H1 (cell line): ENCODE data around the gene PLEKHA1. TPM values are rescaled to one million over a fixed set of nuclear protein-coding genes. Genes with fewer than 3 reads are reported as not detected.

Experiments used
- CTCF ChIA-PET: fragments of 300-600 bp; sonication (Branson Sonifier 250); formaldehyde crosslinking; loops from one replicate; lab custom pipeline; 2021; ENCODE audit not compliant: partially characterized antibody; lab: Charles Lee
- POLR2A ChIA-PET: fragments of 300-600 bp; sonication (Branson Sonifier 250); formaldehyde crosslinking; loops from one replicate; lab custom pipeline; 2021; ENCODE audit warnings: inconsistent platforms; ENCODE audit not compliant: partially characterized antibody; lab: Charles Lee
- DNase-seq, 2 experiments: peaks; one replicate each; pipeline versions ENCODE4 v3.0.0 to v3.0.0-alpha.2; 2010 to 2022; ENCODE audit warnings: low spot score in 2 of 2, low read depth in 1 of 2, mixed read lengths in 1 of 2
- FAIRE-seq: peaks from 2 replicates; lab custom pipeline; 2011; peaks lifted over from hg19 to GRCh38; lab: Jason Lieb, UNC
- H2AFZ ChIP-seq: 2 replicates; pipeline ENCODE4 v1.8.1; 2012; ENCODE audit warnings: low read length, inconsistent platforms
- H2AK5ac ChIP-seq: 2 replicates; pipeline ENCODE4 v1.6.1; 2013; ENCODE audit warnings: low read depth, low read length
- H2BK120ac ChIP-seq: replicated peaks from 2 replicates; pipeline ENCODE3; 2013; ENCODE audit warnings: low read depth, low read length, inconsistent platforms
- H2BK12ac ChIP-seq: 2 replicates; pipeline ENCODE4 v1.6.1; 2013; ENCODE audit warnings: low read depth, low read length
- H2BK15ac ChIP-seq: 2 replicates; pipeline ENCODE4 v1.6.1; 2013; ENCODE audit warnings: low read length
- H2BK20ac ChIP-seq: 2 replicates; pipeline ENCODE4 v1.6.1; 2013; ENCODE audit warnings: low read length
- H2BK5ac ChIP-seq: 2 replicates; pipeline ENCODE4 v1.6.1; 2013; ENCODE audit warnings: low read depth, low read length
- H3K14ac ChIP-seq: 2 replicates; pipeline ENCODE4 v1.6.1; 2013; ENCODE audit warnings: inconsistent platforms; ENCODE audit not compliant: insufficient read length
- H3K18ac ChIP-seq: 2 replicates; pipeline ENCODE4 v1.6.1; 2013; ENCODE audit warnings: low read length; ENCODE audit errors: extremely low read depth
- H3K23ac ChIP-seq: 2 replicates; pipeline ENCODE4 v1.6.1; 2013; ENCODE audit warnings: inconsistent platforms; ENCODE audit not compliant: insufficient read length
- H3K23me2 ChIP-seq: 2 replicates; pipeline ENCODE4 v1.6.1; 2013; ENCODE audit warnings: low read depth, low read length
- H3K27ac ChIP-seq: 2 replicates; pipeline ENCODE4 v1.6.1; 2011; ENCODE audit warnings: low read depth, low read length, inconsistent platforms
- H3K27me3 ChIP-seq, 4 experiments: replicated peaks in 1 of 4; 1 replicate in 1 of 4; 2 replicates in 3 of 4; pipeline versions ENCODE4 v1.6.1 to v1.8.1; 2011 to 2013; ENCODE audit warnings: low read length in 3 of 4, mild to moderate bottlenecking in 3 of 4, inconsistent platforms in 2 of 4, mixed read lengths in 2 of 4, moderate library complexity in 1 of 4; ENCODE audit not compliant: control insufficient read depth in 3 of 4, insufficient read depth in 3 of 4; ENCODE audit errors: extremely low read depth in 1 of 4
- H3K36me3 ChIP-seq, 4 experiments: 2 replicates each; pipeline versions ENCODE4 v1.6.1 to v1.8.1; 2011 to 2013; ENCODE audit warnings: mild to moderate bottlenecking in 4 of 4, low read length in 3 of 4, moderate library complexity in 2 of 4, control low read depth in 1 of 4, inconsistent platforms in 1 of 4; ENCODE audit not compliant: insufficient read depth in 4 of 4, control insufficient read depth in 2 of 4
- H3K4ac ChIP-seq: replicated peaks from 2 replicates; pipeline ENCODE3; 2013; ENCODE audit warnings: low read length, low read depth, mixed read lengths, inconsistent platforms; ENCODE audit not compliant: insufficient read length
- H3K4me1 ChIP-seq, 4 experiments: replicated peaks in 1 of 4; 1 replicate in 1 of 4; 2 replicates in 3 of 4; pipeline versions ENCODE4 v1.6.1 to v1.8.1; 2011 to 2013; ENCODE audit warnings: low read length in 3 of 4, inconsistent platforms in 2 of 4, mixed read lengths in 1 of 4; ENCODE audit not compliant: insufficient read depth in 4 of 4, control insufficient read depth in 3 of 4
- H3K4me2 ChIP-seq, 2 experiments: 2 replicates each; pipeline versions ENCODE4 v1.6.1 to v1.8.1; 2011 to 2013; ENCODE audit warnings: low read depth in 2 of 2, low read length in 2 of 2, control low read depth in 1 of 2, inconsistent platforms in 1 of 2, mild to moderate bottlenecking in 1 of 2; ENCODE audit not compliant: insufficient read depth in 1 of 2
- H3K4me3 ChIP-seq, 4 experiments: fragments of 200-600, 300-600 bp in 1 of 4; sonication (generic), shearing (Covaris generic), sonication (Bioruptor Twin) in 1 of 4; 2 replicates each; pipeline versions ENCODE4 v1.5.1 to v1.8.1; 2011 to 2016; ENCODE audit warnings: low read length in 4 of 4, low read depth in 3 of 4, control low read depth in 2 of 4, inconsistent platforms in 2 of 4, mild to moderate bottlenecking in 2 of 4, mixed read lengths in 1 of 4, moderate library complexity in 1 of 4; ENCODE audit not compliant: insufficient read depth in 2 of 4; ENCODE audit errors: extremely low read depth in 1 of 4
- H3K56ac ChIP-seq: replicated peaks from 2 replicates; pipeline ENCODE3; 2013; ENCODE audit warnings: low read depth, mild to moderate bottlenecking, mixed read lengths, low read length, inconsistent platforms; ENCODE audit not compliant: insufficient read length
- H3K79me1 ChIP-seq: 2 replicates; pipeline ENCODE4 v1.6.1; 2013; ENCODE audit warnings: low read depth, low read length, control low read depth
- H3K79me2 ChIP-seq, 2 experiments: 2 replicates each; pipeline versions ENCODE4 v1.6.1 to v1.8.1; 2012 to 2013; ENCODE audit warnings: low read length in 2 of 2, mild to moderate bottlenecking in 2 of 2, inconsistent platforms in 1 of 2; ENCODE audit not compliant: insufficient read depth in 2 of 2, control insufficient read depth in 1 of 2
- H3K9ac ChIP-seq, 4 experiments: replicated peaks in 1 of 4; 1 replicate in 1 of 4; 2 replicates in 3 of 4; pipeline versions ENCODE4 v1.6.1 to v1.8.1; 2011 to 2013; ENCODE audit warnings: low read depth in 3 of 4, low read length in 3 of 4, control low read depth in 2 of 4, mild to moderate bottlenecking in 2 of 4, moderate library complexity in 2 of 4, inconsistent platforms in 1 of 4; ENCODE audit errors: extremely low read depth in 1 of 4
- H3K9me3 ChIP-seq, 2 experiments: 2 replicates each; pipeline versions ENCODE4 v1.6.1 to v1.8.1; 2012 to 2013; ENCODE audit warnings: mild to moderate bottlenecking in 2 of 2, moderate library complexity in 2 of 2, control low read depth in 1 of 2, inconsistent platforms in 1 of 2, low read depth in 1 of 2, low read length in 1 of 2, mixed read lengths in 1 of 2; ENCODE audit not compliant: insufficient read depth in 2 of 2
- H4K20me1 ChIP-seq, 2 experiments: replicated peaks in 1 of 2; 2 replicates each; pipeline versions ENCODE3 to v1.8.1; 2011 to 2013; ENCODE audit warnings: inconsistent platforms in 2 of 2, low read length in 2 of 2, mild to moderate bottlenecking in 1 of 2; ENCODE audit not compliant: insufficient read depth in 2 of 2, control insufficient read depth in 1 of 2
- H4K5ac ChIP-seq: 2 replicates; pipeline ENCODE4 v1.6.1; 2013; ENCODE audit warnings: low read length, low read depth, mixed read lengths, inconsistent platforms; ENCODE audit not compliant: insufficient read length
- H4K8ac ChIP-seq: 2 replicates; pipeline ENCODE4 v1.8.0; 2013; ENCODE audit warnings: mild to moderate bottlenecking, moderate library complexity, low read length, inconsistent platforms; ENCODE audit not compliant: insufficient read depth; ENCODE audit errors: extremely low read depth
- H4K91ac ChIP-seq: replicated peaks from 2 replicates; pipeline ENCODE3; 2013; ENCODE audit warnings: low read length, mixed read lengths, inconsistent platforms; ENCODE audit not compliant: insufficient read length
- CBX5 ChIP-seq: fragments of 300-800, 300-1000 bp; sonication (generic); IDR thresholded peaks from 2 replicates; pipeline ENCODE4 v1.7.1; 2016; ENCODE audit warnings: antibody characterized with exemption, low read length, low read depth
- HDAC2 ChIP-seq, 2 experiments: fragments of 300-600 bp in 1 of 2; sonication (generic) in 1 of 2; IDR thresholded peaks; 2 replicates each; pipeline ENCODE4 v1.6.1; 2011 to 2012; ENCODE audit warnings: low read depth in 2 of 2, low read length in 2 of 2, mild to moderate bottlenecking in 2 of 2, moderate library complexity in 2 of 2, borderline replicate concordance in 1 of 2, inconsistent platforms in 1 of 2
- HDAC6 ChIP-seq: IDR thresholded peaks from one replicate; pipeline ENCODE4 v1.7.1; 2012; ENCODE audit warnings: low read depth, mild to moderate bottlenecking, inconsistent platforms, low read length, moderate library complexity
- POU5F1 ChIP-seq: IDR thresholded peaks from 2 replicates; pipeline ENCODE4 v1.6.1; 2011; ENCODE audit warnings: low read depth, mild to moderate bottlenecking, low read length, moderate library complexity
- RBBP5 ChIP-seq: IDR thresholded peaks from 2 replicates; pipeline ENCODE4 v1.7.1; 2012; ENCODE audit warnings: low read depth, mild to moderate bottlenecking, inconsistent platforms, low read length, moderate library complexity, borderline replicate concordance
- RXRA ChIP-seq: IDR thresholded peaks from 2 replicates; pipeline ENCODE4 v1.6.1; 2011; ENCODE audit warnings: low read depth, mild to moderate bottlenecking, low read length, moderate library complexity; ENCODE audit not compliant: insufficient read depth
- SIN3A ChIP-seq, 2 experiments: IDR thresholded peaks in 1 of 2; conservative IDR thresholded peaks in 1 of 2; 2 replicates each; pipeline ENCODE4 v1.6.1; 2011 to 2012; ENCODE audit warnings: low read length in 2 of 2, improper control_type of control experiment in 1 of 2, low read depth in 1 of 2, mild to moderate bottlenecking in 1 of 2
- SIRT6 ChIP-seq: IDR thresholded peaks from one replicate; pipeline ENCODE4 v1.7.1; 2012; ENCODE audit warnings: low read length, inconsistent platforms
- SIX5 ChIP-seq: IDR thresholded peaks from 2 replicates; pipeline ENCODE4 v1.6.1; 2011; ENCODE audit warnings: mild to moderate bottlenecking, low read depth, low read length
- SRF ChIP-seq: IDR thresholded peaks from 2 replicates; pipeline ENCODE4 v1.6.1; 2011; ENCODE audit warnings: mild to moderate bottlenecking, low read depth, low read length, moderate library complexity
- WGBS, 2 experiments: shearing (Covaris generic) in 1 of 2; methylation state at CpG; one replicate each; pipeline versions ENCODE4 v1.1.6 to v1.1.7; 2013 to 2015; ENCODE audit warnings: low lambda C conversion rate in 2 of 2, mixed read lengths in 2 of 2, inconsistent platforms in 1 of 2, low coverage in 1 of 2, missing lambda C conversion rate in 1 of 2; ENCODE audit not compliant: insufficient replicate concordance in 2 of 2, insufficient coverage in 1 of 2, insufficient read length in 1 of 2; ENCODE audit errors: extremely low coverage in 1 of 2, missing lambda C conversion rate in 1 of 2; 5-methylcytosine and 5-hydroxymethylcytosine counted together
- polyA plus RNA-seq, 7 experiments: library from polyadenylated mRNA; depleted of rRNA in 3 of 7; stranded (reverse) in 5 of 7; unstranded in 2 of 7; fragments of >200 nt in 5 of 7; fragments of 200-250 nt in 2 of 7; gene quantifications; 1 replicate in 5 of 7; 2 replicates in 1 of 7; 4 replicates in 1 of 7; pipeline versions ENCODE4 v1.2.1 to v1.2.3, GENCODE V29; 2011 to 2013; ENCODE audit warnings: missing spikeins in 2 of 7, mixed read lengths in 2 of 7
- total RNA-seq: library from RNA; stranded (reverse); fragmentation: NEBNext Ultra II Directional; extraction: Animal tissue kit (Norgen Biotek cat#: 25700); gene quantifications from 2 replicates; pipeline ENCODE4 v1.2.1, GENCODE V29; 2021
- TF ChIP-seq, protein P1 (sequence below): IDR thresholded peaks from 2 replicates; pipeline ENCODE4 v1.6.1; 2012; ENCODE audit warnings: inconsistent platforms

The PLEKHA1 gene
- total and polyA plus RNA-seq, 2 of the 8 experiments (the other 6 are each of a cell fraction or from before 2014, with no cell fraction given) = 15.6 to 39.7 TPM

- H3K4me1 ChIP-seq = peaks cover 7 to 28% (median 17%) of the 10 kb centered on the region in 4 experiments
- H2BK120ac ChIP-seq = no peak overlapping the region
- H3K4me2 ChIP-seq = peak overlapping the region in 1 of 2 experiments; percentile 29; a peak in 1 of 4 replicates
- no peaks in the 10 kb centered on the region for H3K79me2 ChIP-seq
- no peak overlapping the region for H2AK5ac ChIP-seq
- no peak for FAIRE-seq
- H3K9ac ChIP-seq = no peak overlapping the region
- peak overlapping the region; percentile 82 for H4K91ac ChIP-seq
- H2BK5ac ChIP-seq = peak overlapping the region; percentile 32; the same call in 1 of the 2 replicates
- H3K18ac ChIP-seq = no peak overlapping the region
- no peak overlapping the region for H4K8ac ChIP-seq
- H3K23ac ChIP-seq = no peak overlapping the region
- H3K27ac ChIP-seq = no peak overlapping the region
- DNase-seq = no peak
- peak overlapping the region; percentile 66 for H2BK20ac ChIP-seq
- H3K4ac ChIP-seq = no peak overlapping the region
- ChIA-PET CTCF (interaction anchor here (0.6 to 2.1 kb wide), 3 partner anchors 11 to 90 kb away, joined by 3 to 5 read pairs (median 3); no protein-coding TSS in a partner anchor), POLR2A (interaction anchor here (1.0 kb wide), 1 partner anchor 19 kb away, joined by 3 read pairs; no protein-coding TSS in a partner anchor)
- H3K56ac ChIP-seq = no peak overlapping the region
- no peak overlapping the region for H2AFZ ChIP-seq
- H3K36me3 ChIP-seq = no peaks in the 10 kb centered on the region
- no peak overlapping the region for H3K4me3 ChIP-seq
- no peaks in the 10 kb centered on the region for H4K20me1 ChIP-seq
- WGBS, 2 experiments = 64% methylated on average over 16 of the region's 16 CpGs; no CpG with 5 or more reads in 1 of the 2 experiments
- H4K5ac ChIP-seq = no peak overlapping the region
- no peaks in the 10 kb centered on the region for H3K79me1 ChIP-seq
- no peak overlapping the region for H3K14ac ChIP-seq
- no peaks in the 10 kb centered on the region for H3K27me3 ChIP-seq
- H2BK12ac ChIP-seq = 0 out of 2 replicates have a peak overlapping the region, but pooled peaks have one; percentile 12
- no peaks in the 10 kb centered on the region for H3K23me2 ChIP-seq
- H2BK15ac ChIP-seq = 0 out of 2 replicates have a peak overlapping the region, but pooled peaks have one; percentile 95
- no peaks in the 10 kb centered on the region for H3K9me3 ChIP-seq
- TF ChIP-seq SRF = no peak
- no peak for TF ChIP-seq RXRA
- no peak for TF ChIP-seq SIRT6
- TF ChIP-seq HDAC2 (IDR thresholded peaks at IDR 0.05; ENCODE audit: borderline replicate concordance in 1 of 2, low read depth in 2 of 2, low read length in 2 of 2) = no peak
- TF ChIP-seq, protein P1, sequence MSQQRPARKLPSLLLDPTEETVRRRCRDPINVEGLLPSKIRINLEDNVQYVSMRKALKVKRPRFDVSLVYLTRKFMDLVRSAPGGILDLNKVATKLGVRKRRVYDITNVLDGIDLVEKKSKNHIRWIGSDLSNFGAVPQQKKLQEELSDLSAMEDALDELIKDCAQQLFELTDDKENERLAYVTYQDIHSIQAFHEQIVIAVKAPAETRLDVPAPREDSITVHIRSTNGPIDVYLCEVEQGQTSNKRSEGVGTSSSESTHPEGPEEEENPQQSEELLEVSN = no peak
- TF ChIP-seq SIX5 = no peak
- no peak for TF ChIP-seq RBBP5
- TF ChIP-seq HDAC6 = no peak
- no peak for TF ChIP-seq CBX5
- no peak for TF ChIP-seq POU5F1
- TF ChIP-seq SIN3A (conservative IDR thresholded peaks at IDR 0.05 in 1 of 2, IDR thresholded peaks at IDR 0.05 in 1 of 2; ENCODE audit: low read depth in 1 of 2, low read length in 2 of 2) = no peak
Measured at GRCh38 chr10:122475591-122476332, 101.3 kb downstream of the PLEKHA1 start.
